GM12865 (cell line): Measurements from ENCODE around the gene RAB40AL.
"Not testable (repeated sequence)": the region's sequence is repeated elsewhere in the genome, so short reads cannot be mapped to it uniquely, and the experiment has no call there.

ENCODE experiments used
- DNase-seq: peaks from one replicate; pipeline ENCODE4 v3.0.0; 2010; ENCODE audit warnings: low read depth
- H3K4me3 ChIP-seq: 2 replicates; pipeline ENCODE4 v1.5.1; 2011; ENCODE audit warnings: mild to moderate bottlenecking, low read depth, low read length, control low read depth
- CTCF ChIP-seq: IDR thresholded peaks from 2 replicates; pipeline ENCODE4 v1.5.1; 2011; ENCODE audit warnings: low read length, control low read depth, low read depth, inconsistent platforms; ENCODE audit not compliant: insufficient read depth; ENCODE audit errors: missing control alignments

Gene RAB40AL

GRCh38 chrX:102936972-102937371 lies at the start of gene RAB40AL:
RAB40AL (plus strand) TSS chrX:102937272; CDS start chrX:102937319, 47 bp downstream.
- not testable (repeated sequence) for DNase-seq, H3K4me3 ChIP-seq

- no peak for TF ChIP-seq CTCF
- no peak overlapping the region for H3K4me3 ChIP-seq
- no peak for DNase-seq
Observed at GRCh38 chrX:102887687-102888086, 49.4 kb upstream of the RAB40AL start.

GRCh38 chrX:102892103-102892502 lies 45.0 kb upstream of the RAB40AL start:
- H3K4me3 ChIP-seq: no peak overlapping the region
- TF ChIP-seq CTCF: no peak
- DNase-seq: no peak

GRCh38 chrX:102899940-102900916 lies 36.8 kb upstream of the RAB40AL start:
- TF ChIP-seq CTCF: peak; percentile 60
- peak; percentile 66 for DNase-seq
- no peak overlapping the region for H3K4me3 ChIP-seq

- H3K4me3 ChIP-seq: no peak overlapping the region
- no peak for TF ChIP-seq CTCF
- DNase-seq: no peak
Observed at GRCh38 chrX:102902355-102902754, 34.7 kb upstream of the RAB40AL start.

GRCh38 chrX:102930990-102931756 lies 5.9 kb upstream of the RAB40AL start:
- no peak overlapping the region for H3K4me3 ChIP-seq
- DNase-seq: no peak
- TF ChIP-seq CTCF: no peak

GRCh38 chrX:102934624-102935023 lies 2.4 kb upstream of the RAB40AL start:
- no peak overlapping the region for H3K4me3 ChIP-seq
- TF ChIP-seq CTCF: peak; percentile 61
- peak; percentile 35 for DNase-seq
